Glomerular visceral epithelial cell (primary cell): Measurements from ENCODE around the gene HAND2.

Experiments used
- DNase-seq: peaks from one replicate; pipeline ENCODE4 v3.0.0-alpha.2; 2016; ENCODE audit errors: extremely low spot score

HAND2 gene

DNA sequence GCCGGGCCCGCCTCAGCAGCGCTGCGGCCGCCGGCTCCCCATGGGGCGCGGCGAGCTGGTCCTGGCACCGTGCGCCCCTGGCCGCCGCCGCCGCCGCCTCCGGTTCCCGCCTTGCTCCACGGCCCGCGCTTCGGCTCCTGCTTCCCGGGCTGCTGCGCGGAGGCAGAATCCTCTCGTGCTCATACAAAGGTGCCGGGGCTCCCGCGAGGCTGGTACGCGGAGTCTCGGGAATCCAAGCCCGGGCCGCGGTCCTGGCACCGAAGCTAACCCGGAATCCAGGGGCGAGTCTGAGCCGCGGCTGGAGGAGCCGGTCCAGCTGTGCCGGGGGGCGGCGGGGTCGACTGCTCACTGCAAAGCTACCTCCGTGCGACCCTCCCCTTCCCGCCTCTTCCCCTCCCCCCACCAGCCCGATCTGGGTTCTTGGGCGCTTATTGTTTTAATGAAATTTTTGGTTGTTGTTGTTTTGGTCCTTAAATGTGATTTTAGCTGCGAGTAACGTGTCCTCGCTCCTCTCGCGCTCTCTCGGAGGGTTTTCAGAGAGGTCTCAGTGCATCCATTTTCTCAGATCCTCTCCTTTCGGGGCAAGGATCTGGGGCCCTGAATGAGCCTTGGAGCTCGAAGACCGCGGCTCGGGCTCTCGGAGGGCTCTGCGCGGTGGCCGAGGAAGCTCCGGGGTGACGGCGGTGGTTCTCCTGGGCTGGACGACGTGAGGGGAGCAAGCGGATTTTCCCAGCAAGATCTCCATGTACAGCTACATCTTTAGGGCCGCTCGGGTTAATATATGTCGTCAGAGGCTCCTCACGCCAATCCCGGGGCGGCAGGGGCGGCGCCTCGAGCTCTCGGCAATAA is at the start of gene HAND2:
Gene HAND2, minus strand, starts transcription at position 753 of the 849 bp plus-strand sequence. CDS start 940 bp downstream, outside the sequence.
- DNase-seq, result peak; percentile 53

GRCh38 chr4:173578956-173579355 is 48.9 kb upstream of the HAND2 start:
- DNase-seq, result no peak

GRCh38 chr4:173577963-173578362 is 47.9 kb upstream of the HAND2 start:
- DNase-seq, result no peak

DNA sequence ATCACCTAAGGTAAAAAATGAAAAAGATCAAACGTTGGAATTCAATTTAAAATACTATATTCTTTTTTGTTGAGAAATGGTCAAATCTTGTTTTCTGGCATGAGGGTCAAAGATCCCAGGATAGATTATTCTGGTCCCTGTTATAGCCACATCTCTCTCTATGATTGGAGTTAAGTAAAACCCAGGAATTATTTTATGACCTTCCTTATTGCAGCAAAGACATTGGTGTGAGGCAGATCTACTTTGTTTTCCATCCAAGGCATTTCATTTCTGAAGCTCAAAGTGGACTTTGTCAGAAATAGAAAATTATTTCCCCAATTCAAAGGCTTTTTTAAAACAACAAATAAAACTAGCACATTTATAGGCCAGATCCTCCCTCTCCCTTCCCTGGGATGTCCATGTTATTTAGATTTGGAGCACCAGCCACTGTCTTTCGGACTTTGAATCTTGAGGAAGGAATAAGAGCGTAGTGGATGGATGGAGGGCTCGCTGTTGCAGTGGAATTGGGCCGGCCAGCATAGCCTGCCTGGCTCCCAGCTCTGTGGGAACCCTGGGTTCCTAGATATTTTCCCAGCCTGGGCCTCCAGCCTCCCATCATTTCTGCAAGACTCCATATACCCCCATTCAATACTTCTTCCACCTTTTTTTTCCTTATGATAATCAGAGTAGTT is 45.6 kb upstream of the HAND2 start:
- DNase-seq, result no peak

GRCh38 chr4:173573725-173574124 is 43.7 kb upstream of the HAND2 start:
- DNase-seq, result no peak

GRCh38 chr4:173573286-173573685 is 43.3 kb upstream of the HAND2 start:
- DNase-seq, result no peak

DNA sequence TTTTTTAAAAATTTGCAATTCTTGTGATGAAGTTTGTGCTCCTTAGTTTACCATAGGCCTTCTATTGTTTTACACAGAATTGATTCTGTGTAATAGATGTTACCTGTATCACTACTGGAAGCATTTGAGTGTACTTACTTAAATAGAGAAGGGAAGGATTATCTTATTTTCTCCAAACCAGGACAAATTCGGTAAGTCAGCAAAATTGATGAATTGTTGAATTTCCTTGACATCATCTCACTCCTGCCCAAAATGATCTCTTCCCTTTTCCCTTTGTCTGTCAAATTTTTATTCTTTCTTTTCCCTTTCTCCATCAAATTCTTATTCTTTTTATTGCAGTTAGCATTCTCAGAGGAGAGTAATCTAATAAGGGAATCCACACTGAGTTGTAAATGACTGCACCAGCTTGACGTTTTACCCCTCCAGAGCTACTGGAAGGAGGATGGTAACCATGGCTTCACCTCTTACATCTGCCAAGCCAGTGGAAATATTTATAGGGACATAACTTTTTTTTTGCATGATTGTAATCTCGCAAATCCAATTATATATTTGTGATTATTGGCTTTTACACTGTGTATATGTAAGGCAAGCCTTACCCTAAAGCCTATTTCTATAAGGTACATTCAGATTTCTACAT is 42.6 kb upstream of the HAND2 start:
- no peak for DNase-seq

DNA sequence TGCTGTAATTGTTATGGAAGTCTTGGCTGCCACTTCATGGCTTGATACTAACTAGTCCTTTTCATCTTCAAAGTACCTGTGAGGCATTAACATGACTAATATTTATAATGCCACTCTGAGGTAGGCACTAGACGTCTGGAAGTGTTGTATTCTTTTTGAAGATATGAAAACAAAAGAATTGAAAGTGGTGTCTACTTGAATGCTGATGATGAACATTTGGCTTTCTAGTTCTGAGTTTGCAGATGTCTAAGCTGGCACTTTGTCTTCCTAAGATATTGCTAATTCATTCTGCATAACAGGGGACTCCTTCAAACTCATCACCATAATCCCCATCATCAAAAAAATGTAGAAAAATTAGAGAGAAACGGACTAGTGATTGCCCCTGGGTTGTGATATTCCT is 41.6 kb upstream of the HAND2 start:
- no peak for DNase-seq

DNA sequence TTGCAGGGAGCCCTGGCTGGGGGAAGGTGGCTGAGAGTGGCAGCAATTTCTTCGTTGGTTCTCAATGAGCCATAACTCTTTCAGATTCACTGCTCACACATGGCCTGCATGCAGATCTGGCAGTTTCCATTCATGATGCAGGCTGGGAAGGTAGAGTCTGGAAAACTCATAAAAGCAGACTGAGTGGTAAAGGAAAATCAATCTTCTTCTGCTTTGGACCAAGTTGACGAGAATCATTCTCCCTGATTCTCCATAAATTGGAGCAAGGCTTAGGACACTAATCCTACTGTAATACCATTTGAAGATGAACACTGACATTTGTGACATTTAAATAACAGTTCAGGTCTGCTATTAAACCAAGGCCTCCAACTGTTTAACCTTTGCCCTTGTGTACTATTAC is 35.3 kb upstream of the HAND2 start:
- DNase-seq, result no peak

DNA sequence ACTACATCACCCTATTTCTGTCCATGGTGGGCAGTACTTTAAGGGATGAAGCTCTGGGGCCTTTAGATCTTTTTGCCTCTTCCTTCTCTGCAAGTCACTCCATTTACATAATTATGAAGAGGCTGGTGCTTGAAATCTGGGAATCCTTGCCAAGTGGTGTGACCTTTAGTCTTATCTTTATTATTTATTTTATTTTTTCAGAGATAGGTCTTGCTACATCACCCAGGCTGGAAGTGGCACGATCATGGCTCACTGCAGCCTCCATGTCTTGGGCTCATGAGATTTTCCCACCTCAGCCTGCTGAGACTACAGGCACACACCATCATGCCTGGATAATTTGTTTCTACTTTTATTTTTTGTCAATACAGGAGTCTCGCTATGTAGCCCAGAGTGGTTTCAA is 34.4 kb upstream of the HAND2 start:
- no peak for DNase-seq

DNA sequence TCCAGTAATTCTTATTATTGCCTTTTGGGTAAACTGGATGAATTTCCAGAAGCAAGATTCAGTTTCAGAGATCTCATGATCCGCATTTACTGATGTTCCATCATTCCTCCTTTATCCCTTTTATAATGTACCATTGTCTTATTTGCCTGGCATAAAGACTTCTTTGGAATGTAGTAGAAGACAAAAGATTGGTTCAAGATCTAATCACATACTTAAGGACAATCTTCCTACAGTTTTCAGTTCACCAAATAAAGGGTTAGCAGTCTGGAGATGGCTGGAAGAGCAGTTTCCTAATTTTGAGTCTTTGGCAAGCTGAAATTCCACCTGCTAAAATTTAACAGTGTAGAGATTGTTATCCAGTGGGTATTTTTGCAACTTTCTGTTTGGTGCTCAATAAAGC is 30.9 kb upstream of the HAND2 start:
- DNase-seq, result no peak

GRCh38 chr4:173556398-173557131 is 26.5 kb upstream of the HAND2 start:
- no peak for DNase-seq

DNA sequence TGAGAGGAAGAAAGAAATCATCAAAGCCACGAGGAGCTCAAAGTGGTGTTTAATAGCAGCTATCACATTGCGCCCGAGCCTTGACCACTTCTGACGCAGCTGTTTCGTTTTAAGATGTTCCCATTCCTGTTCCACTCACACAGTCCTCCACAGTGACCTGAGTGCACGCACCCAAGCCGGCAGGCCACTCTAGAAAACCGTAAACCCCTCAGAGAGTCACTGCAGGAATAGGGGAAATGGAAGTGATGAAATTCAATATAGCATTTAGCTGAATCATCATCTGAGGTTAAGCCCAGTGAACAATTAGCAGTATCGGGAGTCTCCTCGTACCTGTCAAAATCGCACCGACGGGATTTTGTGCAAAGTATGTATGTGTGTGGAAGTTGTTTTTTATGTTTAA is 17.9 kb upstream of the HAND2 start:
- no peak for DNase-seq

GRCh38 chr4:173546776-173547175 is 16.7 kb upstream of the HAND2 start:
- no peak for DNase-seq

GRCh38 chr4:173545440-173545839 is 15.4 kb upstream of the HAND2 start:
- DNase-seq, result no peak

DNA sequence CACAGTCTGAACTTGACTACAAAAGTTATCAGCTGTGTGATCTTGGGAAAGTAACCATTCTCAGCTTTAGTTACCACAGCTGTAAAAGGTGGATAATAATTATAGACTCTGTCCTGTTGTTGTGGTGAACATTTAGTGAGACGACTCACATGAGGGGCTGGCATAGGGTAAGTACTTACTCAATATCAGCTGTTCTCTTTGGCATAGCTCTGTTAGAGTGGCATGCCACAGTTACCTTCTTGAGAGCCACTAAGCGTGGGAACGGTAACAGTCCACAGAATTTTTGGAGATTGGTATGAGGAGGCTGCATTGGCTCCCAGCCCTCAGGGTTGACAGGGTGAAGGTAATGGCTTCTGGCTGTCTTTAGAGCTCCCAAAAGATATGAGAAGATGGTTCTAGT is 13.2 kb upstream of the HAND2 start:
- DNase-seq, result no peak

DNA sequence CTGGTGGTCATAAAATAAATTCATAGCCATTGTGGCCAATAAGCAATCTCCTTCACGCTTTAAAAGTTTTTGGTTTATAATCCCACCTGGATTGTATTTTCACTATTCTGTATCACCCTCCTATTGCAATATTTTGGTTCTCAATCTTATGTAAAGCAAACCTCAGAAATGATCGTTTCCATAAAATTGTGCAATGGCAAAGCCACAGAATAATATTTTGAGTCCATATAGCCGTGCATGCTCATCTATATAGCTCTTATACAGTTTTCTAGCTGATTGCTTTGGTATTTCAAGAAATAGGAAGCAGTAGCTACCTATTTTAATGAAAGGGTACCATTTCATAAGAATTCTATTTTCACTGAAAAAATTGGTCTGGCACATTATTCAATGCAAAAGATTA is 10.0 kb upstream of the HAND2 start:
- DNase-seq, result no peak

DNA sequence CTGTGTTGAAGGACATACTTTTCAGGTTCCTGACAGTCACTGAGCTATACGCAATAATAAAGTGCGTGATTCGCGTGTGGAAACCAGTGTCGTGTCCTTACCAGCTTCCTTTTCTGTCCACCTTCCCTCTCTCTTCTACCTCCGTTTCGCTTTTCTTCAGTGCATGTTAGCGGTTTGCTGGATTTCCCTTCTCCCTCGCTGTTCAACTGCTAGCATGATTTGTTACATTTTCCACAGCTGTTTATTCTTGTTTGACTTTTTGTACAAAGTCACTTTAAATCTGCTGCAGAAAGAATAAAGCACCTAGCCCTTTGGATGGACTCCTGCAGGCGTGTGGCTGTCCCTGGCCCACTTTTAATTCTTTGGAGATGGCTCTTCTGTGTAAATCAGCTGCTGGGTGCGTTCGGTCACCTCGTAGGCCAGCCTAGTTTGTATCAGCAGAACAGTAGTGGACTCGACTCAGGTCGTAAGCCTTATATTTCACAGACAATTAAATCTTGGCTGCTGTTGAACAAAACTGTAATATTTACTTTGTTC is 8.9 kb upstream of the HAND2 start:
- no peak for DNase-seq

- peak; percentile 12 for DNase-seq
These were observed 8.3 kb upstream of the HAND2 start for GRCh38 chr4:173538148-173538908.

GRCh38 chr4:173537613-173538147 is 7.7 kb upstream of the HAND2 start:
- DNase-seq, result no peak
